SIG-M5 treated with dmso at 0.1 percent for 504 hours (cell line): Measurements from ENCODE around the gene EP400.

Experiments used
- DNase-seq: peaks from one replicate; lab custom pipeline; 2025; ENCODE audit not compliant: unreplicated experiment; lab: John Stamatoyannopoulos, UW

EP400 gene

GRCh38 chr12:132015686-132016430 is 66.1 kb downstream of the EP400 start:
- DNase-seq: no peak

GRCh38 chr12:132018193-132018916 is 68.6 kb downstream of the EP400 start:
- no peak for DNase-seq

GRCh38 chr12:132019891-132020290 is 70.1 kb downstream of the EP400 start:
- DNase-seq: no peak

GRCh38 chr12:132020292-132020691 is 70.5 kb downstream of the EP400 start:
- DNase-seq: no peak

GRCh38 chr12:132021031-132021871 is 71.5 kb downstream of the EP400 start:
- no peak for DNase-seq

GRCh38 chr12:132021965-132022364 is 72.2 kb downstream of the EP400 start:
- no peak for DNase-seq

GRCh38 chr12:132023658-132024057 is 73.9 kb downstream of the EP400 start:
- DNase-seq: no peak

- DNase-seq: peak; percentile 86
Measured at GRCh38 chr12:132024758-132025157, 75.0 kb downstream of the EP400 start.

GRCh38 chr12:132025526-132025925 is 75.8 kb downstream of the EP400 start:
- DNase-seq: no peak

- DNase-seq: no peak
Measured at GRCh38 chr12:132026061-132026795, 76.5 kb downstream of the EP400 start.

GRCh38 chr12:132026796-132027500 is 77.2 kb downstream of the EP400 start:
- DNase-seq: no peak

- DNase-seq: no peak
Measured at GRCh38 chr12:132027636-132028035, 77.9 kb downstream of the EP400 start.

GRCh38 chr12:132028111-132028510 is 78.4 kb downstream of the EP400 start:
- DNase-seq: no peak

- no peak for DNase-seq
Measured at GRCh38 chr12:132029503-132030300, 80.0 kb downstream of the EP400 start.

GRCh38 chr12:132030367-132031038 is 80.8 kb downstream of the EP400 start:
- no peak for DNase-seq

- DNase-seq: no peak
Measured at GRCh38 chr12:132033627-132034026, 83.9 kb downstream of the EP400 start.

GRCh38 chr12:132036063-132036683 is 86.4 kb downstream of the EP400 start:
- DNase-seq: no peak

- no peak for DNase-seq
Measured at GRCh38 chr12:132040906-132041606, 91.3 kb downstream of the EP400 start.
